Kidney (tissue), 14 donors: ENCODE measurements around the gene CXCL13. TPM values are rescaled to one million over a fixed set of nuclear protein-coding genes. Genes with fewer than 3 reads are reported as not detected.

Source experiments
- DNase-seq, 5 donors: peaks; one replicate each; pipeline ENCODE4 v3.0.0-alpha.2; 2013 to 2020
- FAIRE-seq: peaks from 2 replicates; lab custom pipeline; 2012; peaks lifted over from hg19 to GRCh38; lab: Jason Lieb, UNC
- H3K27ac ChIP-seq, 2 donors: one replicate each; pipeline ENCODE4 v1.7.0; 2013; ENCODE audit warnings: low read depth in 2 of 2, low read length in 2 of 2, inconsistent platforms in 1 of 2
- H3K27me3 ChIP-seq: one replicate; pipeline ENCODE4 v1.7.1; 2013; ENCODE audit warnings: low read length, inconsistent platforms; ENCODE audit not compliant: control insufficient read depth, insufficient read depth
- H3K36me3 ChIP-seq, 3 donors: one replicate each; pipeline versions ENCODE4 v1.7.0 to v1.7.1; 2013; ENCODE audit warnings: low read length in 3 of 3, control low read depth in 1 of 3, inconsistent platforms in 1 of 3; ENCODE audit not compliant: insufficient read depth in 3 of 3, control insufficient read depth in 2 of 3
- H3K4me1 ChIP-seq, 3 donors: one replicate each; pipeline versions ENCODE4 v1.7.0 to v1.7.1; 2013; ENCODE audit warnings: low read length in 3 of 3, inconsistent platforms in 1 of 3, low read depth in 1 of 3; ENCODE audit not compliant: control insufficient read depth in 2 of 3, insufficient read depth in 2 of 3
- H3K4me3 ChIP-seq, 3 donors: one replicate each; pipeline versions ENCODE4 v1.7.0 to v1.8.1; 2013; ENCODE audit warnings: low read length in 3 of 3, control low read depth in 1 of 3, inconsistent platforms in 1 of 3
- H3K9ac ChIP-seq, 3 donors: one replicate each; pipeline versions ENCODE4 v1.7.0 to v1.7.1; 2013; ENCODE audit warnings: low read length in 3 of 3, control low read depth in 1 of 3, inconsistent platforms in 1 of 3
- H3K9me3 ChIP-seq, 3 donors: one replicate each; pipeline versions ENCODE4 v1.7.0 to v1.7.1; 2013; ENCODE audit warnings: low read length in 3 of 3, control low read depth in 1 of 3, inconsistent platforms in 1 of 3; ENCODE audit not compliant: control insufficient read depth in 2 of 3, insufficient read depth in 1 of 3
- CTCF ChIP-seq: IDR thresholded peaks from 3 replicates; pipeline ENCODE4 v1.5.1; 2012; ENCODE audit warnings: mild to moderate bottlenecking, moderate library complexity, borderline replicate concordance; ENCODE audit not compliant: insufficient read depth; ENCODE audit errors: extremely low read depth
- intact Hi-C: fragments of 100-400 bp; cut with DNase I; formaldehyde crosslinking; loops from one replicate; pipeline ENCODE4 v1.11.1; 2022
- polyA plus RNA-seq: library from polyadenylated mRNA; stranded (reverse); fragments of 350-450 nt; fragmentation: Illumina TruSeq; extraction: RNeasy Lipid Tissue Mini Kit (QIAGEN cat#74804); gene quantifications from one replicate; pipeline ENCODE4 v1.2.3, GENCODE V29; 2014; ENCODE audit warnings: low read depth, low replicate concordance; ENCODE audit not compliant: insufficient read depth
- total RNA-seq: library from RNA; stranded (reverse); fragmentation: NEBNext Ultra II Directional; extraction: Animal tissue kit (Norgen Biotek cat#: 25700); gene quantifications from one replicate; pipeline ENCODE4 v1.2.1, GENCODE V29; 2021
- donor health status: control.
- donor health status: control.
- donor health status: control.
- donor health status: control.
- donor health status: control.
- donor health status: DM: yes; HTN: yes; CAD: no.
- donor health status: Normal renal cell carcinoma (clear cell type).

CXCL13 gene
- total and polyA plus RNA-seq, 2 donors from 2014 or later, result 6.5 TPM; not detected in 1

DNA sequence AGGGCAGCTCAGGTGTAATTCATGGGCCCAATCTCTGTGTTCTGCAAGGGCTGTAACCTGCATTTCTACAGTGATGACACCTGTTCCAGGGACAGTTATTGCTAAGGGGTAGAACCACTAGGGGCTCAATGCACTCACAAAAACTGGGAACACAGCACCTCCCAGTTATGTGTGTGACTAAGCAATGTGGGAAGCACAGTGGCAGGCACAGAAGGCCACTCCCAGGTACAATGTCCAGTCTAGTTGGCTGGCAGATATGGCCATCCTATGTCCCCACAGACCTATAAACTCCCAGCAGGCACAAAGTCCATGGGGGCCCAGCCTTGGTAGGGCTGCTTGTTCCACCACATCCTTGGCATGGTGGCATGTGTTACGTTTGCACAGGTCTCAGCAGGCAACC lies 25.7 kb downstream of the CXCL13 start:
- intact Hi-C loops, result no loop called here
- H3K9ac ChIP-seq, result no peak overlapping the region
- H3K36me3 ChIP-seq, result no peaks in the 10 kb centered on the region
- DNase-seq (no peak), FAIRE-seq (no peak)
- no peaks in the 10 kb centered on the region for H3K27me3 ChIP-seq
- no peak overlapping the region for H3K4me3 ChIP-seq
- no peak for TF ChIP-seq CTCF
- no peak overlapping the region for H3K27ac ChIP-seq
- no peaks in the 10 kb centered on the region for H3K4me1 ChIP-seq
- H3K9me3 ChIP-seq, result no peaks in the 10 kb centered on the region

DNA sequence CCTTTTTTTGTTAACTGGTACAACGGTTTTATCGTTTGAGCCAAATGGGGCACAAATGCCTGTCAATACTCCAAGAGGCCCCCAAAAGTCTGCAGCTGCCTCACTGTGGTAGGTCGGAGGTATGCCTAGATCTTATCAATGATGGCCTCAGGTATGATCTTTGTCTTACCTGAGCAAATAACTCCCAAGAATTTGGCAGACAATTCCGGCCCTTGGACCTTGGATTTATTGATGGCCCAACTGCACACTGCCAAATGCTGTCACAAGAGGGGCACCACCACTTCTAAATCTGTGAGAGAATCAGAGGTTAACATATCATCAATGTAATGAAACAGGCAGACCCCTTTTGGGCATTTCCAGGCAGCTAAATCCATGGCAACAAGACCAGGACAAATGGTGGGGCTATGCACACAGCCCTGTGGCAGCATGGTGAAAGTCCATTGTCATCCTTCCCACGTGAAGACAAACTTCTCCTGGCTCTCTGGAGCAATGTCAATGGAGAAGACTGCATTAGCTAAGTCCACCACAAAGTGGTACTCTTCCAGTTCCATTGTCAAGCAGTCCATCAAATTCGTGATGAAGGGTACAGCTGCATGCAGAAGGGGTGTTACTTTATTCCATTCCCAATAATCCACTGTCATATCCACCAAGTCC lies 28.6 kb downstream of the CXCL13 start:
- DNase-seq (no peak), FAIRE-seq (no peak)
- H3K4me1 ChIP-seq, result no peaks in the 10 kb centered on the region
- H3K36me3 ChIP-seq, result no peaks in the 10 kb centered on the region
- no peak overlapping the region for H3K4me3 ChIP-seq
- no peak overlapping the region for H3K9ac ChIP-seq
- no peak overlapping the region for H3K27ac ChIP-seq
- no peaks in the 10 kb centered on the region for H3K9me3 ChIP-seq
- intact Hi-C loops, result no loop called here
- H3K27me3 ChIP-seq, result no peaks in the 10 kb centered on the region
- TF ChIP-seq CTCF, result no peak

DNA sequence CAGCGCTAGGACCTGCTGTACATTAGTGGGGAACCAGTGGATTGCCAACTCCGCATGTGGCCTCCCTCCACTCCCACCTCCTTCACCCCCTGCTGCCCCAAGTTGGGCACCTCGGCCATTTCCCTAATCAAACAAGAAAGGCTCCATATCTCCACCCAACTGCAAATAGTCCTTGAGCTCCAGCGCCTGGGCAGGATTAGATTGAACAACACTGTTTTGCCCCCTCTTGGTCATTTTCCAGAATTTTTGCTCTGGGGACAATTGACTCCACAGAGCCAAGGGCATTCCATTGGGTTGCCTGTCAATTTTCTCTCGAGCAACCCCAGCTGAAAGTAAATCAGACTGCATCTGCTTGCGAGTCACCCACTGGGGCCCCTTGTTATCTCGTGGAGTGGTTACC lies 29.6 kb downstream of the CXCL13 start:
- Histone ChIP-seq H3K9me3 (no peaks in the 10 kb centered on the region), H3K27me3 (no peaks in the 10 kb centered on the region), H3K9ac (no peak overlapping the region), H3K4me1 (no peaks in the 10 kb centered on the region), H3K27ac (no peak overlapping the region), H3K4me3 (no peak overlapping the region), H3K36me3 (no peaks in the 10 kb centered on the region)
- no peak for TF ChIP-seq CTCF
- DNase-seq (no peak), FAIRE-seq (no peak)
- intact Hi-C loops, result no loop called here

- Histone ChIP-seq H3K36me3 (no peaks in the 10 kb centered on the region), H3K27ac (no peak overlapping the region), H3K9ac (no peak overlapping the region), H3K9me3 (no peaks in the 10 kb centered on the region), H3K4me3 (no peak overlapping the region), H3K27me3 (no peaks in the 10 kb centered on the region), H3K4me1 (no peaks in the 10 kb centered on the region)
- TF ChIP-seq CTCF, result no peak
- intact Hi-C loops, result no loop called here
- FAIRE-seq (no peak), DNase-seq (no peak)
Observed at GRCh38 chr4:77635876-77636275, 30.3 kb downstream of the CXCL13 start.
